ENCODE data around the gene ZPLD1.

DNA sequence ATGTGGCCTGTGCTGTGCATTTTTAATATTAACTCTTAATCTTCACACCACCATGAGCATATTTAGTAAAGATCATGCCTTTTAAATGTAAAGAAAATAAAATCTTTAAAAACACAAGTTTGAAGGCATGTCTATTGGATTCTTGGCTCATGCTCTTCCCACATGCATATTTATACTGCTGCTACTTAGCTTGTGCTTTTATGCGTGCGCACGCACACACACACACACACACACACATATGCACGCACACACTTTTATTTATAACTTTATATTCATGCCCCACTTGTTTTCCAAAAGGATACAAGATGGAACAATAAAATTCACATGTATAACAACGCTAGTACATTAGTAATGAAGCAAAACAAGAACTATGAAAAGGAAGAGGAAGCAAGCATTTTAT, 36.1 kb upstream of the ZPLD1 start:
- TF ChIP-seq, protein P1, sequence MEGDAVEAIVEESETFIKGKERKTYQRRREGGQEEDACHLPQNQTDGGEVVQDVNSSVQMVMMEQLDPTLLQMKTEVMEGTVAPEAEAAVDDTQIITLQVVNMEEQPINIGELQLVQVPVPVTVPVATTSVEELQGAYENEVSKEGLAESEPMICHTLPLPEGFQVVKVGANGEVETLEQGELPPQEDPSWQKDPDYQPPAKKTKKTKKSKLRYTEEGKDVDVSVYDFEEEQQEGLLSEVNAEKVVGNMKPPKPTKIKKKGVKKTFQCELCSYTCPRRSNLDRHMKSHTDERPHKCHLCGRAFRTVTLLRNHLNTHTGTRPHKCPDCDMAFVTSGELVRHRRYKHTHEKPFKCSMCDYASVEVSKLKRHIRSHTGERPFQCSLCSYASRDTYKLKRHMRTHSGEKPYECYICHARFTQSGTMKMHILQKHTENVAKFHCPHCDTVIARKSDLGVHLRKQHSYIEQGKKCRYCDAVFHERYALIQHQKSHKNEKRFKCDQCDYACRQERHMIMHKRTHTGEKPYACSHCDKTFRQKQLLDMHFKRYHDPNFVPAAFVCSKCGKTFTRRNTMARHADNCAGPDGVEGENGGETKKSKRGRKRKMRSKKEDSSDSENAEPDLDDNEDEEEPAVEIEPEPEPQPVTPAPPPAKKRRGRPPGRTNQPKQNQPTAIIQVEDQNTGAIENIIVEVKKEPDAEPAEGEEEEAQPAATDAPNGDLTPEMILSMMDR (conservative IDR thresholded peaks at IDR 0.05; ENCODE audit: low read length), result no peak
- no peak for TF ChIP-seq EZH2phosphoT487 (IDR thresholded peaks at IDR 0.05; ENCODE audit: borderline replicate concordance, low read depth, low read length)

Data from OCI-LY7 (cell line).